Measurements from ENCODE around the gene SIGLEC11.

SIGLEC11 gene

GRCh38 chr19:49999371-50000010 lies 38.5 kb upstream of the SIGLEC11 start:
- no peak overlapping the region for H3K27ac ChIP-seq (ENCODE audit: low read depth, low read length)
- H3K9ac ChIP-seq (ENCODE audit: low read length): no peak overlapping the region
- no peak overlapping the region for H3K4me3 ChIP-seq (ENCODE audit: low read length)
- no peaks in the 10 kb centered on the region for H3K27me3 ChIP-seq (ENCODE audit: control insufficient read depth, insufficient read depth, low read length)
- peaks cover 49% of the 10 kb centered on the region for H3K36me3 ChIP-seq (ENCODE audit: control insufficient read depth, insufficient read depth, low read length)
- peaks cover 4% of the 10 kb centered on the region for H3K4me1 ChIP-seq (ENCODE audit: control insufficient read depth, insufficient read depth, low read length)

GRCh38 chr19:49997709-49998108 lies 36.7 kb upstream of the SIGLEC11 start:
- Histone ChIP-seq H3K36me3 (ENCODE audit: control insufficient read depth, insufficient read depth, low read length) (peaks cover 49% of the 10 kb centered on the region), H3K9ac (ENCODE audit: low read length) (no peak overlapping the region), H3K4me1 (ENCODE audit: control insufficient read depth, insufficient read depth, low read length) (no peaks in the 10 kb centered on the region), H3K27ac (ENCODE audit: low read depth, low read length) (no peak overlapping the region), H3K27me3 (ENCODE audit: control insufficient read depth, insufficient read depth, low read length) (no peaks in the 10 kb centered on the region), H3K4me3 (ENCODE audit: low read length) (no peak overlapping the region)

- peaks cover 34% of the 10 kb centered on the region for H3K36me3 ChIP-seq (ENCODE audit: control insufficient read depth, insufficient read depth, low read length)
These were observed 27.5 kb upstream of the SIGLEC11 start for GRCh38 chr19:49988433-49988832.

GRCh38 chr19:49988007-49988406 lies 27.0 kb upstream of the SIGLEC11 start:
- Histone ChIP-seq H3K4me3 (ENCODE audit: low read length) (no peak overlapping the region), H3K27me3 (ENCODE audit: control insufficient read depth, insufficient read depth, low read length) (no peaks in the 10 kb centered on the region), H3K36me3 (ENCODE audit: control insufficient read depth, insufficient read depth, low read length) (peaks cover 34% of the 10 kb centered on the region), H3K4me1 (ENCODE audit: control insufficient read depth, insufficient read depth, low read length) (no peaks in the 10 kb centered on the region), H3K9ac (ENCODE audit: low read length) (no peak overlapping the region), H3K27ac (ENCODE audit: low read depth, low read length) (no peak overlapping the region)

More at GRCh38 chr19:49988433-49988832, 27.5 kb upstream of the SIGLEC11 start:
- H3K27me3 ChIP-seq (ENCODE audit: control insufficient read depth, insufficient read depth, low read length): no peaks in the 10 kb centered on the region
- no peak overlapping the region for H3K9ac ChIP-seq (ENCODE audit: low read length)
- no peak overlapping the region for H3K4me3 ChIP-seq (ENCODE audit: low read length)
- no peak overlapping the region for H3K27ac ChIP-seq (ENCODE audit: low read depth, low read length)
- no peaks in the 10 kb centered on the region for H3K4me1 ChIP-seq (ENCODE audit: control insufficient read depth, insufficient read depth, low read length)

GRCh38 chr19:49987159-49987698 lies 26.3 kb upstream of the SIGLEC11 start:
- peaks cover 27% of the 10 kb centered on the region for H3K36me3 ChIP-seq (ENCODE audit: control insufficient read depth, insufficient read depth, low read length)
- no peak overlapping the region for H3K4me3 ChIP-seq (ENCODE audit: low read length)
- no peak overlapping the region for H3K9ac ChIP-seq (ENCODE audit: low read length)
- no peaks in the 10 kb centered on the region for H3K27me3 ChIP-seq (ENCODE audit: control insufficient read depth, insufficient read depth, low read length)
- no peaks in the 10 kb centered on the region for H3K4me1 ChIP-seq (ENCODE audit: control insufficient read depth, insufficient read depth, low read length)
- no peak overlapping the region for H3K27ac ChIP-seq (ENCODE audit: low read depth, low read length)

GRCh38 chr19:49986354-49986753 lies 25.4 kb upstream of the SIGLEC11 start:
- H3K27ac ChIP-seq (ENCODE audit: low read depth, low read length): no peak overlapping the region
- H3K27me3 ChIP-seq (ENCODE audit: control insufficient read depth, insufficient read depth, low read length): no peaks in the 10 kb centered on the region
- H3K4me1 ChIP-seq (ENCODE audit: control insufficient read depth, insufficient read depth, low read length): no peaks in the 10 kb centered on the region
- no peak overlapping the region for H3K4me3 ChIP-seq (ENCODE audit: low read length)
- no peak overlapping the region for H3K9ac ChIP-seq (ENCODE audit: low read length)
- peaks cover 25% of the 10 kb centered on the region for H3K36me3 ChIP-seq (ENCODE audit: control insufficient read depth, insufficient read depth, low read length)

GRCh38 chr19:49985871-49986270 lies 24.9 kb upstream of the SIGLEC11 start:
- peaks cover 25% of the 10 kb centered on the region for H3K36me3 ChIP-seq (ENCODE audit: control insufficient read depth, insufficient read depth, low read length)
- no peaks in the 10 kb centered on the region for H3K4me1 ChIP-seq (ENCODE audit: control insufficient read depth, insufficient read depth, low read length)
- no peaks in the 10 kb centered on the region for H3K27me3 ChIP-seq (ENCODE audit: control insufficient read depth, insufficient read depth, low read length)
- H3K4me3 ChIP-seq (ENCODE audit: low read length): no peak overlapping the region
- no peak overlapping the region for H3K27ac ChIP-seq (ENCODE audit: low read depth, low read length)
- no peak overlapping the region for H3K9ac ChIP-seq (ENCODE audit: low read length)

- no peak overlapping the region for H3K9ac ChIP-seq (ENCODE audit: low read length)
- no peak overlapping the region for H3K4me3 ChIP-seq (ENCODE audit: low read length)
- H3K27ac ChIP-seq (ENCODE audit: low read depth, low read length): no peak overlapping the region
- peaks cover 23% of the 10 kb centered on the region for H3K36me3 ChIP-seq (ENCODE audit: control insufficient read depth, insufficient read depth, low read length)
- H3K27me3 ChIP-seq (ENCODE audit: control insufficient read depth, insufficient read depth, low read length): no peaks in the 10 kb centered on the region
- no peaks in the 10 kb centered on the region for H3K4me1 ChIP-seq (ENCODE audit: control insufficient read depth, insufficient read depth, low read length)
These were observed 23.5 kb upstream of the SIGLEC11 start for GRCh38 chr19:49984491-49984890.

- H3K4me1 ChIP-seq (ENCODE audit: control insufficient read depth, insufficient read depth, low read length): no peaks in the 10 kb centered on the region
- no peak overlapping the region for H3K27ac ChIP-seq (ENCODE audit: low read depth, low read length)
- no peak overlapping the region for H3K9ac ChIP-seq (ENCODE audit: low read length)
- H3K27me3 ChIP-seq (ENCODE audit: control insufficient read depth, insufficient read depth, low read length): no peaks in the 10 kb centered on the region
- H3K36me3 ChIP-seq (ENCODE audit: control insufficient read depth, insufficient read depth, low read length): peaks cover 19% of the 10 kb centered on the region
- H3K4me3 ChIP-seq (ENCODE audit: low read length): no peak overlapping the region
These were observed 22.8 kb upstream of the SIGLEC11 start for GRCh38 chr19:49983645-49984229.

- Histone ChIP-seq H3K4me3 (ENCODE audit: low read length) (no peak overlapping the region), H3K9ac (ENCODE audit: low read length) (no peak overlapping the region), H3K27ac (ENCODE audit: low read depth, low read length) (no peak overlapping the region), H3K36me3 (ENCODE audit: control insufficient read depth, insufficient read depth, low read length) (peaks cover 14% of the 10 kb centered on the region), H3K4me1 (ENCODE audit: control insufficient read depth, insufficient read depth, low read length) (peaks cover 7% of the 10 kb centered on the region), H3K27me3 (ENCODE audit: control insufficient read depth, insufficient read depth, low read length) (no peaks in the 10 kb centered on the region)
These were observed 20.9 kb upstream of the SIGLEC11 start for GRCh38 chr19:49981603-49982593.

- no peaks in the 10 kb centered on the region for H3K27me3 ChIP-seq (ENCODE audit: control insufficient read depth, insufficient read depth, low read length)
- H3K36me3 ChIP-seq (ENCODE audit: control insufficient read depth, insufficient read depth, low read length): peaks cover 6% of the 10 kb centered on the region
- no peak overlapping the region for H3K27ac ChIP-seq (ENCODE audit: low read depth, low read length)
- peaks cover 7% of the 10 kb centered on the region for H3K4me1 ChIP-seq (ENCODE audit: control insufficient read depth, insufficient read depth, low read length)
- no peak overlapping the region for H3K4me3 ChIP-seq (ENCODE audit: low read length)
- no peak overlapping the region for H3K9ac ChIP-seq (ENCODE audit: low read length)
These were observed 17.4 kb upstream of the SIGLEC11 start for GRCh38 chr19:49978324-49978723.

GRCh38 chr19:49977881-49978280 lies 16.9 kb upstream of the SIGLEC11 start:
- Histone ChIP-seq H3K27me3 (ENCODE audit: control insufficient read depth, insufficient read depth, low read length) (no peaks in the 10 kb centered on the region), H3K4me1 (ENCODE audit: control insufficient read depth, insufficient read depth, low read length) (peaks cover 7% of the 10 kb centered on the region), H3K36me3 (ENCODE audit: control insufficient read depth, insufficient read depth, low read length) (peaks cover 6% of the 10 kb centered on the region), H3K27ac (ENCODE audit: low read depth, low read length) (no peak overlapping the region), H3K4me3 (ENCODE audit: low read length) (no peak overlapping the region), H3K9ac (ENCODE audit: low read length) (no peak overlapping the region)
